ENCODE measurements around the gene DUSP19.

DNA sequence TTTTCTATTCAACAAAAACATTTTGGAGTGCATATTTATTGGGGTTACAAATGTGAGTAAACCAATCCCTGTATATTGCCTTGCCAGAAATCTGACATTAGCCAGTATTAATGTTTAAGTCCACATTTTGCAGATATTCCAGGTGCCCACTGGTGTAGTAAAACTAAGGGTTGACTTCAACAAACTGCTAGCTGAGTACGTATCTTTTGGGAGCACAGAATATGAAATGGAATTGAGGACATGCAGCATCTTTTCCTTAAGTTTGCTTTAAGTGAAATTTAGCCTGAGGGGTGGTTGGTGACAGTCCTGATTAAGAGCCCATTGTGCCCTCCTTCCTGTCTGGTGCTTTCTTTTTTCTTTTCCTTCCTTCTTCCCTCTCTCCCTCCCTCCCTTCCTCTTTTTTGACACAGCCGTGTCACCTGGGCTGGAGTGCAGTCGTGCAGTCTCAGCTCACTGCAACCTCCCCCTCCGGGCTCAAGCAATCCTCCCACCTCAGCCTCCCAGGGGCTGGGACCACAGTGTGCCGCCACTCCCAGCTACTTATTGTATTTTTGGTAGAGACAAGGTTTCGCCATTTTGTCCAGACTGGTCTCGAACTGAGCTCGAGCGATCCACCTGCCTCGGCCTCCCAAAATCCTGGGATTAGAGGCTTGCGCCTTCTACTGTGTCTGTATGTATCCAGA is 47.3 kb downstream of the DUSP19 start:
- TF ChIP-seq PHB2 (IDR thresholded peaks at IDR 0.05; ENCODE audit: partially characterized antibody) (no peak), ZBTB1 (CRISPR knock-in tag; IDR thresholded peaks at IDR 0.05; ENCODE audit: borderline replicate concordance) (no peak), CTCF (CRISPR knock-in tag; IDR thresholded peaks at IDR 0.05) (no peak), BRF2 (CRISPR knock-in tag; IDR thresholded peaks at IDR 0.05) (no peak), POLR2A (IDR thresholded peaks at IDR 0.05; ENCODE audit: insufficient read depth in 1 of 2, low read depth in 2 of 2, low read length in 2 of 2) (no peak), JUND (CRISPR knock-in tag; IDR thresholded peaks at IDR 0.05) (no peak), TCF7L2 (IDR thresholded peaks at IDR 0.05; ENCODE audit: low read depth, low read length) (no peak), SALL1 (CRISPR knock-in tag; IDR thresholded peaks at IDR 0.05) (no peak), ADNP (CRISPR knock-in tag; IDR thresholded peaks at IDR 0.05) (no peak), ZSCAN29 (CRISPR knock-in tag; conservative IDR thresholded peaks at IDR 0.05) (no peak), ZBTB3 (CRISPR knock-in tag; IDR thresholded peaks at IDR 0.05; ENCODE audit: borderline replicate concordance, low read depth) (no peak), ZNF639 (CRISPR knock-in tag; conservative IDR thresholded peaks at IDR 0.05) (no peak), HCFC1 (IDR thresholded peaks at IDR 0.05; ENCODE audit: low read depth, low read length) (no peak)
